ENCODE results near the gene CD101.

GRCh38 chr1:116972674-116973030 lies 28.9 kb upstream of the CD101 start:
- TF ChIP-seq, protein P1, sequence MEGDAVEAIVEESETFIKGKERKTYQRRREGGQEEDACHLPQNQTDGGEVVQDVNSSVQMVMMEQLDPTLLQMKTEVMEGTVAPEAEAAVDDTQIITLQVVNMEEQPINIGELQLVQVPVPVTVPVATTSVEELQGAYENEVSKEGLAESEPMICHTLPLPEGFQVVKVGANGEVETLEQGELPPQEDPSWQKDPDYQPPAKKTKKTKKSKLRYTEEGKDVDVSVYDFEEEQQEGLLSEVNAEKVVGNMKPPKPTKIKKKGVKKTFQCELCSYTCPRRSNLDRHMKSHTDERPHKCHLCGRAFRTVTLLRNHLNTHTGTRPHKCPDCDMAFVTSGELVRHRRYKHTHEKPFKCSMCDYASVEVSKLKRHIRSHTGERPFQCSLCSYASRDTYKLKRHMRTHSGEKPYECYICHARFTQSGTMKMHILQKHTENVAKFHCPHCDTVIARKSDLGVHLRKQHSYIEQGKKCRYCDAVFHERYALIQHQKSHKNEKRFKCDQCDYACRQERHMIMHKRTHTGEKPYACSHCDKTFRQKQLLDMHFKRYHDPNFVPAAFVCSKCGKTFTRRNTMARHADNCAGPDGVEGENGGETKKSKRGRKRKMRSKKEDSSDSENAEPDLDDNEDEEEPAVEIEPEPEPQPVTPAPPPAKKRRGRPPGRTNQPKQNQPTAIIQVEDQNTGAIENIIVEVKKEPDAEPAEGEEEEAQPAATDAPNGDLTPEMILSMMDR (conservative IDR thresholded peaks at IDR 0.05; ENCODE audit: low read length): no peak
- TF ChIP-seq EZH2phosphoT487 (IDR thresholded peaks at IDR 0.05; ENCODE audit: borderline replicate concordance, low read depth, low read length): no peak
